ENCODE measurements around the gene SPOCK1. TPM values are rescaled to one million over a fixed set of nuclear protein-coding genes. Genes with fewer than 3 reads are reported as not detected.

SPOCK1 gene
- total RNA-seq, 2 experiments from 2014 or later = not detected

- Mint-ChIP-seq H3K4me1 (ENCODE audit: low read depth) (no peaks in the 10 kb centered on the region), H3K4me3 (no peak overlapping the region), H3K36me3 (ENCODE audit: low read depth) (no peaks in the 10 kb centered on the region), H3K27me3 (ENCODE audit: low read depth) (no peaks in the 10 kb centered on the region), H3K27ac (no peak overlapping the region), H3K9me3 (ENCODE audit: insufficient read depth) (no peaks in the 10 kb centered on the region)
- ATAC-seq (no peak), DNase-seq (no peak)
- POLR2A ChIA-PET = no interaction called here
- CTCF ChIA-PET = no interaction called here
Measured at GRCh38 chr5:137291436-137291835, 207.7 kb downstream of the SPOCK1 start.

GRCh38 chr5:137291031-137291430 lies 208.1 kb downstream of the SPOCK1 start:
- ATAC-seq (no peak), DNase-seq (no peak)
- ChIA-PET POLR2A (no interaction called here), CTCF (no interaction called here)
- Mint-ChIP-seq H3K9me3 (ENCODE audit: insufficient read depth) (no peaks in the 10 kb centered on the region), H3K27ac (no peak overlapping the region), H3K27me3 (ENCODE audit: low read depth) (no peaks in the 10 kb centered on the region), H3K36me3 (ENCODE audit: low read depth) (no peaks in the 10 kb centered on the region), H3K4me1 (ENCODE audit: low read depth) (no peaks in the 10 kb centered on the region), H3K4me3 (no peak overlapping the region)

GRCh38 chr5:137290373-137290772 lies 208.8 kb downstream of the SPOCK1 start:
- H3K4me1 Mint-ChIP-seq (ENCODE audit: low read depth) = no peaks in the 10 kb centered on the region
- H3K36me3 Mint-ChIP-seq (ENCODE audit: low read depth) = no peaks in the 10 kb centered on the region
- ChIA-PET CTCF (no interaction called here), POLR2A (no interaction called here)
- H3K27me3 Mint-ChIP-seq (ENCODE audit: low read depth) = no peaks in the 10 kb centered on the region
- no peak overlapping the region for H3K27ac Mint-ChIP-seq
- no peaks in the 10 kb centered on the region for H3K9me3 Mint-ChIP-seq (ENCODE audit: insufficient read depth)
- no peak for ATAC-seq
- no peak for DNase-seq
- no peak overlapping the region for H3K4me3 Mint-ChIP-seq

GRCh38 chr5:137289856-137290255 lies 209.3 kb downstream of the SPOCK1 start:
- ATAC-seq (no peak), DNase-seq (no peak)
- H3K4me3 Mint-ChIP-seq = no peak overlapping the region
- ChIA-PET CTCF (no interaction called here), POLR2A (no interaction called here)
- H3K36me3 Mint-ChIP-seq (ENCODE audit: low read depth) = no peaks in the 10 kb centered on the region
- no peaks in the 10 kb centered on the region for H3K27me3 Mint-ChIP-seq (ENCODE audit: low read depth)
- no peaks in the 10 kb centered on the region for H3K9me3 Mint-ChIP-seq (ENCODE audit: insufficient read depth)
- no peaks in the 10 kb centered on the region for H3K4me1 Mint-ChIP-seq (ENCODE audit: low read depth)
- no peak overlapping the region for H3K27ac Mint-ChIP-seq

- no peak overlapping the region for H3K27ac Mint-ChIP-seq
- CTCF ChIA-PET = no interaction called here
- no peak for ATAC-seq
Measured at GRCh38 chr5:137287569-137287968, 211.6 kb downstream of the SPOCK1 start.

GRCh38 chr5:137286025-137286610 lies 213.0 kb downstream of the SPOCK1 start:
- POLR2A ChIA-PET = no interaction called here
- no peaks in the 10 kb centered on the region for H3K9me3 Mint-ChIP-seq (ENCODE audit: insufficient read depth)
- CTCF ChIA-PET = interaction anchor here (1.2 kb wide), 1 partner anchor 35 kb away, joined by 3 read pairs; no protein-coding TSS in a partner anchor
- no peak overlapping the region for H3K27ac Mint-ChIP-seq
- DNase-seq = no peak
- no peak overlapping the region for H3K4me3 Mint-ChIP-seq
- no peaks in the 10 kb centered on the region for H3K4me1 Mint-ChIP-seq (ENCODE audit: low read depth)
- H3K27me3 Mint-ChIP-seq (ENCODE audit: low read depth) = no peaks in the 10 kb centered on the region
- no peaks in the 10 kb centered on the region for H3K36me3 Mint-ChIP-seq (ENCODE audit: low read depth)
- ATAC-seq = no peak

More at GRCh38 chr5:137287569-137287968, 211.6 kb downstream of the SPOCK1 start:
- no peaks in the 10 kb centered on the region for H3K9me3 Mint-ChIP-seq (ENCODE audit: insufficient read depth)
- H3K4me1 Mint-ChIP-seq (ENCODE audit: low read depth) = no peaks in the 10 kb centered on the region
- no peaks in the 10 kb centered on the region for H3K27me3 Mint-ChIP-seq (ENCODE audit: low read depth)
- no peaks in the 10 kb centered on the region for H3K36me3 Mint-ChIP-seq (ENCODE audit: low read depth)
- no peak for DNase-seq
- no peak overlapping the region for H3K4me3 Mint-ChIP-seq
- POLR2A ChIA-PET = no interaction called here

GRCh38 chr5:137283801-137284200 lies 215.3 kb downstream of the SPOCK1 start:
- no peaks in the 10 kb centered on the region for H3K27me3 Mint-ChIP-seq (ENCODE audit: low read depth)
- ChIA-PET POLR2A (no interaction called here), CTCF (no interaction called here)

GRCh38 chr5:137282216-137282615 lies 216.9 kb downstream of the SPOCK1 start:
- no peak overlapping the region for H3K27ac Mint-ChIP-seq
- DNase-seq (no peak), ATAC-seq (no peak)
- H3K4me3 Mint-ChIP-seq = no peak overlapping the region
- no peaks in the 10 kb centered on the region for H3K4me1 Mint-ChIP-seq (ENCODE audit: low read depth)
- POLR2A ChIA-PET = no interaction called here
- CTCF ChIA-PET = interaction anchor here (2.3 kb wide), 1 partner anchor 39 kb away, joined by 7 read pairs; no protein-coding TSS in a partner anchor
- no peaks in the 10 kb centered on the region for H3K27me3 Mint-ChIP-seq (ENCODE audit: low read depth)
- H3K9me3 Mint-ChIP-seq (ENCODE audit: insufficient read depth) = no peaks in the 10 kb centered on the region
- H3K36me3 Mint-ChIP-seq (ENCODE audit: low read depth) = no peaks in the 10 kb centered on the region

More at GRCh38 chr5:137283801-137284200, 215.3 kb downstream of the SPOCK1 start:
- no peak for ATAC-seq
- H3K4me3 Mint-ChIP-seq = no peak overlapping the region
- H3K4me1 Mint-ChIP-seq (ENCODE audit: low read depth) = no peaks in the 10 kb centered on the region
- no peak for DNase-seq
- no peak overlapping the region for H3K27ac Mint-ChIP-seq
- no peaks in the 10 kb centered on the region for H3K36me3 Mint-ChIP-seq (ENCODE audit: low read depth)
- H3K9me3 Mint-ChIP-seq (ENCODE audit: insufficient read depth) = no peaks in the 10 kb centered on the region

GRCh38 chr5:137281201-137281600 lies 217.9 kb downstream of the SPOCK1 start:
- H3K9me3 Mint-ChIP-seq (ENCODE audit: insufficient read depth) = no peaks in the 10 kb centered on the region
- H3K4me1 Mint-ChIP-seq (ENCODE audit: low read depth) = no peaks in the 10 kb centered on the region
- ChIA-PET CTCF (interaction anchor here (2.3 kb wide), 1 partner anchor 40 kb away, joined by 7 read pairs; no protein-coding TSS in a partner anchor), POLR2A (no interaction called here)
- DNase-seq = no peak
- no peak overlapping the region for H3K4me3 Mint-ChIP-seq
- ATAC-seq = no peak
- no peaks in the 10 kb centered on the region for H3K36me3 Mint-ChIP-seq (ENCODE audit: low read depth)
- no peak overlapping the region for H3K27ac Mint-ChIP-seq
- no peaks in the 10 kb centered on the region for H3K27me3 Mint-ChIP-seq (ENCODE audit: low read depth)

- DNase-seq = no peak
- no peaks in the 10 kb centered on the region for H3K36me3 Mint-ChIP-seq (ENCODE audit: low read depth)
- POLR2A ChIA-PET = no interaction called here
Measured at GRCh38 chr5:137280656-137281055, 218.5 kb downstream of the SPOCK1 start.

GRCh38 chr5:137279521-137280231 lies 219.4 kb downstream of the SPOCK1 start:
- Mint-ChIP-seq H3K9me3 (ENCODE audit: insufficient read depth) (no peaks in the 10 kb centered on the region), H3K4me1 (ENCODE audit: low read depth) (no peaks in the 10 kb centered on the region), H3K36me3 (ENCODE audit: low read depth) (no peaks in the 10 kb centered on the region), H3K27me3 (ENCODE audit: low read depth) (no peaks in the 10 kb centered on the region), H3K27ac (no peak overlapping the region), H3K4me3 (no peak overlapping the region)
- no peak for ATAC-seq
- CTCF ChIA-PET = interaction anchor here (0.7 kb wide), 1 partner anchor 40 kb away, joined by 3 read pairs; no protein-coding TSS in a partner anchor
- no peak for DNase-seq
- POLR2A ChIA-PET = no interaction called here

More at GRCh38 chr5:137280656-137281055, 218.5 kb downstream of the SPOCK1 start:
- Mint-ChIP-seq H3K9me3 (ENCODE audit: insufficient read depth) (no peaks in the 10 kb centered on the region), H3K4me1 (ENCODE audit: low read depth) (no peaks in the 10 kb centered on the region), H3K4me3 (no peak overlapping the region), H3K27ac (no peak overlapping the region), H3K27me3 (ENCODE audit: low read depth) (no peaks in the 10 kb centered on the region)
- CTCF ChIA-PET = interaction anchor here (0.7 kb wide), 1 partner anchor 39 kb away, joined by 3 read pairs; no protein-coding TSS in a partner anchor
- no peak for ATAC-seq

GRCh38 chr5:137278476-137278875 lies 220.7 kb downstream of the SPOCK1 start:
- H3K27ac Mint-ChIP-seq = no peak overlapping the region
- no peak for ATAC-seq

More at GRCh38 chr5:137278476-137278875, 220.7 kb downstream of the SPOCK1 start:
- DNase-seq = no peak
- Mint-ChIP-seq H3K4me3 (no peak overlapping the region), H3K4me1 (ENCODE audit: low read depth) (no peaks in the 10 kb centered on the region), H3K27me3 (ENCODE audit: low read depth) (no peaks in the 10 kb centered on the region), H3K9me3 (ENCODE audit: insufficient read depth) (no peaks in the 10 kb centered on the region), H3K36me3 (ENCODE audit: low read depth) (no peaks in the 10 kb centered on the region)
- CTCF ChIA-PET = no interaction called here
- POLR2A ChIA-PET = no interaction called here

All from activated CD8-positive, alpha-beta T cell treated with anti-CD3 and anti-CD28 coated beads, Interleukin-2, amount 10 ng/mL, durations not matched to agents 7 days and 5 days (primary cell).